Activated CD4-positive, alpha-beta T cell treated with anti-CD3 and anti-CD28 coated beads, Interleukin-2, amount 50 U/mL, for 48 hours (primary cell): ENCODE results near the gene SLC30A1.
A peak's percentile ranks its signal among the peaks of the same experiment; 100 is the strongest.

ENCODE experiments used
- DNase-seq, 2 experiments: peaks; one replicate each; pipeline ENCODE4 v3.0.0-alpha.2; 2020

SLC30A1 gene

GRCh38 chr1:211606914-211607753 lies 28.2 kb upstream of the SLC30A1 start:
- peak; percentile 11 to 23 for DNase-seq

GRCh38 chr1:211606332-211606913 lies 27.5 kb upstream of the SLC30A1 start:
- DNase-seq: no peak

DNA sequence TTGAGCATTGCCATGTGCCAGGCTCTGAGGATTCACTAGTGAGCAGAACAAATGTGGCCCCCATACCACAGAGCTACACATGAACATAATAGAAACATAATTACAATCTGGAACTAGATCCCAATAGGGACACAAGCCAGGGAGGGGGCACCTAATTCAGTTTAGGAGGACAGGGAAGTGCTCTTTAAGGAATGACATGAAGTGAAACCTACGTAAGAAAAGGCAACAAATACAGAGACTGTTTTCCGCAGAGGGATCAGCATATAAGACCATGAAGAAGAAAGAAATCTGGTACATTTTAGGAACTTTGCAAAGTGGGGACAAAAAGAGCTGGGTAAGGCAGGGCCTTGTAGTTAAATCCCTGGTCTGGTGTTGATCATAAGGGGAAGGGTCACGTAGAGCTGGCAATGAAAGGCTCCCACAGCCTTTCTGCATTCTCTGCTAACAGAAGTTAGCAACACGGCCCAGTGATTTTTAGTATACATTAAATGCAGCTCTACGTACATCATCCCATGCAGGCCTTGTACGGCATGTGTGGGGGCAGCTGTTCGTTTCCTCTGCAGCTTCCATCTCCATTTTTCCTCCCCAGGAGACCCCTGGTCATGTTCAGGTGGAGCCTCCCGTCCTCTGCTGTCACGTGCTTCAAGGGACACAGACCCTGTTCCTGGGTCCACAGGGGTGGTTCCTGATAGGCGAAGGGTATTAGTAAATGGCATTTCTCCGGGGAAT lies 26.8 kb upstream of the SLC30A1 start:
- DNase-seq: no peak

DNA sequence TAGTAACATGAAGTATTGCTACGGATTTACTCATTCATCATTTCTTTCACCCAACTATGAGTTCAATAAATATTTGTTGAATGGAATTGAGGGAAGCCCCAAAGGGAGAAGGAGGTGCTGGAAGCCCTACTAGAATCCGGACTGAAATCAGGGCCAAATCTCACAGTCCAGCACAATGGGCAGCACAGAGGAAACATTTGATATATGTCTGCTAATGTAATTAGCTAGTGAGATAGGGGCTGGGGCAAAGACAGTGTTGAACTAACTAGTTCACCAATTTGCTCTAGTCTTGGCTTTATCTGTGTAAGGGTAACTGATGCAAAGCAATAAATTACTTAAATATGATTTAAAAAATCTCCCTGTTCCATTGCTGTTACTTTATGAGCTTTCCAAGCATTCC lies 26.1 kb upstream of the SLC30A1 start:
- DNase-seq: no peak

GRCh38 chr1:211604548-211604947 lies 25.6 kb upstream of the SLC30A1 start:
- DNase-seq: no peak

DNA sequence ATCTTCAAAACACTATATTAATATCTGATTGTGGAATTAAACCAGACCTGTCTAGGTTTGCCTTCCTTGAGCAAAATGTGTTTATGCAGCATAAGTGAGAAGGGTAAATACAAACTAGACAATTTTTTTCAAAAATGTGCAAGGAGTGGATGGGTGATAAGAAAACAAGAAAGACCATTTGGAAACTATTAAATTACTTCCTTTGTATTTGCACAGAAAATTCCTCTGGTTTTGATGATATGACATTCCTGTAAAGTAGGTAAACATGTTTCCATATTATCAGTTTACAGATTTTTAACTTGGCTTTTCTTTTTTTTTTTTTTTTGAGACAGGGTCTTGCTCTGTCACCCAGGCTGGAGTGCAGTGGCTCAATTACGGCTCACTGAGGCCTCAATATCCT lies 24.8 kb upstream of the SLC30A1 start:
- no peak for DNase-seq

DNA sequence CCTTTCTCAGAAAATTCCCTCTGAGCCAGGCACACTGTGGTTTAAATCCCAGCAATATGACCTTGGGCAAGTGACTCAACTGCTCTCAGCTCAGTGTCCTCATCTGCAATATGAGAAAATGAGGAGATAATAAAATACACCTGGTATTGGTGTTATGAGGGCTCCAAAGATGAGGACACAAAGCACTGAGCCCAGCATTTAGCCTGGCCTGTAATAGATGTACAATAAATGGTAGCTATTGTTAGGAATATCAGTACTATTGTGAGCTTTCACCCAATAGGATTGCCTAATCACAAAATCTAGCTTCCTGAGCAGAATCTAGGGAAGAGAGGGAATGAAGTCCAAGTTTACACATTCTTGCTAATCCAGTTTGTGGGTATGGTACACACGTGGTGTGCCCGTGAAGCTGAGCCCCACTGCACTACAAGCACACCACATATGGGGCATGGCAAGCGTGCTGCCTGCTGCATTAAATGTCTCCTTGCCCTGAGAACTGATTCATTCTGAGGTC lies 24.3 kb upstream of the SLC30A1 start:
- DNase-seq: no peak

DNA sequence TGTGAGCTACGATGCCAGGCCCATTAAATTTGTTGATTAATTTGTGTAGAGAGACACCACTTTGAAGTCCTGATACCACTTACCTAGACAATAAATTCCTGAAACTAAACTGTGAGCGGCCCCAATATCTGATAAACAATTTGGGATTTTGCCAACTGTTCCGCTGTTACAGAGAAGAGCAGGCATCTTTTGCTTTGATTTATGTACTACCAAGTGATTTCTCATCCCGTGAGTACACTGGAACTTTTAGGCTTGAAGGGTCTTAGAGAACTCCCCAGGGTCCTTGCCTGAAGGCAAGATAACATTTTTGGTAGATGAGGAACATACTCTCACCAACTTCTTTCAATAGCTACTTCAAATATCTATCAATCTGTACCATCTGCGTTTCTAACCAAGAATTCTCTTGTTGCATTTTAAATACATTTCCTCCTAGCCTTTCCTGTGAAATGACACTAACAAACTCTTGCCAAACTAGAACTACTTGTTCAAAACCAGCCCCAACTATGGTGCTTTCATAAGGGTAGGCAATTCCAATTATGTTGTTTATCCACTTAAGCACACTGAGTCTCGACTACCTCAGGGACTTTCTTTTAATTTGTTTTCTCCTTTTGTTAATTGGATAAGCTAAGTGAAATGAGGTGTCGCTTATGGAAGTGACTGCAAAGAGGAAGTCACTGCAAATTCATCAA lies 23.2 kb upstream of the SLC30A1 start:
- no peak for DNase-seq

- no peak for DNase-seq
Measured at GRCh38 chr1:211601159-211601558, 22.2 kb upstream of the SLC30A1 start.

DNA sequence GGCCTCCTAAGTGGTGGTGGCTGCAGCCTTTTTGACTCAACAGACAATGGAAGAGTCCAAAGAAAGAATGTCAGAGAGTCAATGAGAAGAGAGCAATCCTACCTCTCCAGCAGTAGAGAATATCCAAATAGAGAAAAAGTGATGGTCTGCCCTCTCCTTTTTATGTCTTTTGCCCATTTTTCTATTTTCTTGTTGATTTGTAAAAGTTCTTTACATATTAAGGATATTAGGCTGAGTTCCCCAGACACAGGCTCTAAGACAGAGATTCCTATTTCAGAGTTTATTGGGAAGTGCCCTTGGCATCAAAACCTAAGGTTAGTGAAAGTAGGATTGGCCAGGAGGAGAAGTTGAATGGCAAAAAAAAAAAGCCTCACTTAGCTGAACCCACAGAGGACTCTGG lies 20.3 kb upstream of the SLC30A1 start:
- no peak for DNase-seq

GRCh38 chr1:211598514-211598913 lies 19.6 kb upstream of the SLC30A1 start:
- no peak for DNase-seq

- no peak for DNase-seq
Measured at GRCh38 chr1:211596418-211597181, 17.6 kb upstream of the SLC30A1 start.

GRCh38 chr1:211595419-211595818 lies 16.5 kb upstream of the SLC30A1 start:
- no peak for DNase-seq

DNA sequence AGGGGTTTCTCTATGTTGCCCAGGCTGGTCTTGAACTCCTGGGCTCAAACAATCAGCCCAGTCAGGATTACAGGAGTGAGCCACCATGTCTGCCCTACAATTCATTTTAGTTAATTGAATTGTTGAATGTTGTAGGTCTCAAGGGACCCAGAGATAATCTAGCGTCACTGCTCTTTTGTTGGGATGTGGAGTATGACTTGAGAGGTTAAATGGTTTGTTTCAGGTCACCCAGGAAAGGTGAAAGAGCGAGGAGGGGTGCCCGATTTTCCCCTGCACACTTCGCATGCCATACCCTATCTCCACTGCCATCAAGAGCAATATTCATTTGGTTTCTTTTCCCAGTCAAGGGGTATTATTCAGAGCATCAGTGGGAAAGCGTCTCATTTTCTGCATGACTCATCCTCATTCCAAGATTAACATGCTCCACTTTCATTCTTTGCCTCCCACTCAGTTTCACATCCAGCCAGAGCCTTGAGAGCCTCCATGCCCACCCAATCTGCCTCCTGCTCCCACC lies 13.1 kb upstream of the SLC30A1 start:
- no peak for DNase-seq

DNA sequence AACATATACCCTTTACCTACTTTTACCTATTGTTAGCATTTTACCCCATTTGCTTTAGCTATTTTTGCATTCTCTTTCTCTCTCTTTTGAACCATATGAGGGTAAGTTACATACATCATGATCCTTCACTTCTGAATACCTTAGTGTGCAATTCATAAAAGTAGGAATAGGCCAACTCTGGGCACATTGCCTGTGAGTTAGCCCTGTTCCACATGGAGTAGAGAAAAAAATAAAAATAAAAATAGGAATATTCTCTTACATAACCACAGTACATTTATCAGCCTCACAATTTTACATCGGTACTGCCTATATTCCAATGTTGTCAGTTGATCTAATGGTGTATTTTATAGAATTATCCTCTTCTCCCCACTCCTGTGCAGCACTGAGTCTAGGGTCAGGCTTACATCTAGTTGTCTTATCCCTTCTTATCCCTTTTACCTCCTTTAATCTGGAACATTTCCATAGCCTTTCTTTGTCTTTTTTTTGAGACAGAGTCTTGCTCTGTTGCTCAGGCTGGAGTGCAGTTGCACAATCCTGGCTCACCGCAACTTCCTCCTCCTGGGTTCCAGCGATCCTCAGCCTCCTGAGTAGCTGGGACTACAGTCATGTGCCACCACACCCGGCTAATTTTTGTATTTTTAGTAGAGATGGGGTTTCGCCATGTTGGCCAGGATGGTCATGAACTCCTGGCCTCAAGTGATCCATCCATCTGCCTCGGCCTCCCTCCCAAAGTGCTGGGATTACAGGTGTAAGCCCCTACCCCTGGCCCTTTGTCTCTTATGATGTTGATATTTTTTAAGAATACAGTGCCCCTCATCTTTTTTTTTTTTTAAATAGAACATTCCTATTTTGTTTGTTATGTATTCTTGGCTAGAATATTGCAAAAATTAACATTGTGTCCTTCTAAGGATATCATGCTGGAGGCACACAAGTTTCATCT lies 11.1 kb upstream of the SLC30A1 start:
- no peak for DNase-seq

- no peak for DNase-seq
Measured at GRCh38 chr1:211588711-211589110, 9.8 kb upstream of the SLC30A1 start.

DNA sequence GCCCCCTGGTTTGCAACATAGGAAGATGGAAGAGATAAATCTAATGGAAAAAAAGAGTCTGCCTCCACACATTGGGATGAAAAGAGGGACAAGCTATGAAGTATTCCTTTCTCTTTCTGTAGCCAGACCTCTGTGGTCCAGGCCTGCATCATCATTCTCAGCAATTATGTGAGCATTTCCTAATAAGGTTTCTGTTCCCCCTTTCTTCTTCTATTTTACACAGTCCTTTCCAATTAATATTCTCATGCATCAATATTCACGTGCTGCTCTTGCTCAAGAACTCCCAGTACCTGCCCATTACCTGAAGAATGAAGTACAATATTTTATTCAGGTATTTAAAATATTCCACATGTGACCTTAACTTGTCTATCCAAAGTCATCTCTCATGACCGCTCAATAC lies 8.2 kb upstream of the SLC30A1 start:
- no peak for DNase-seq

- no peak for DNase-seq
Measured at GRCh38 chr1:211586538-211586937, 7.6 kb upstream of the SLC30A1 start.

GRCh38 chr1:211583011-211583992 lies 4.3 kb upstream of the SLC30A1 start:
- DNase-seq: no peak

DNA sequence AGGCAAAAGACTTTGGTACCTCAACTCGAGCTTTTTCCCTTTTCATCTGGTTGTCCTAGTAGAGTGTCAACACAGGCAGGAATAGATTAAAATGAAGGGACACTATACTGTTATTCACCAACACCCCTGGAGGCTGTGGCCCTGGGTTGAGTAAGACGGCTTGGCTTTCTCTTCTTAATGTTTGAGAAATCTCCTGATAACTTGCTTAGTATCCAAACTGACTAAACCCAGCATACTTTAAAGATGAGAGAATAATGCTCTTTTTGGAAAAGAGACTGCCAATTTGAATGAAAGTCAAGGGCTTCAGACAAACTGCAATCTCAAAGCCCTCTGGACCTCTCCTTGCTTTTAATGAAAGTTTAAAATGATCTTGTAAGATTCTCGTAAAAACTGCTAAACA lies 2.6 kb upstream of the SLC30A1 start:
- no peak for DNase-seq
